T follicular helper cell (primary cell): ENCODE data around the gene ZNF438.

Source experiments
- DNase-seq: peaks from one replicate; pipeline ENCODE4 v3.0.0-alpha.2; 2020; ENCODE audit warnings: low read depth

ZNF438 gene

GRCh38 chr10:30842894-30843293, 188.8 kb downstream of the ZNF438 start:
- no peak for DNase-seq

DNA sequence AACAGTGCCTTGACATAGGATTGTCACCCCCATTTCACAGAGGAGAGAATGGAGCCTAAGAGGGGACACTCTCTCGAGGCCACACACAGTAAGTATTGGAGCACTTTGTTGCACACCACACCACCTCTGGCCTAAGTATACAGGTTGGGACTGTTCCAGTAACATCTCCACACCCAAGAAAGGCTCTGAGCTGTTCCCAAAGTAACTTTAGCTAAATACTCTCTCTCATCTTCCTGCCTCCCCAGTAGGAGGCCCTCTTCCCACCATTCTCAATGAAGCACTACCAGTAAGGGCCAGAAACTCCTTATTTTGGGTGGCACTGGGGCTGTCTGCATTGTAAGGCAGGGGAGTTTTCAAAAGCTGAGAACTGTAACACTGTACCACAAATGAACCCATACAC, 189.5 kb downstream of the ZNF438 start:
- no peak for DNase-seq

GRCh38 chr10:30840395-30841050, 191.1 kb downstream of the ZNF438 start:
- no peak for DNase-seq

DNA sequence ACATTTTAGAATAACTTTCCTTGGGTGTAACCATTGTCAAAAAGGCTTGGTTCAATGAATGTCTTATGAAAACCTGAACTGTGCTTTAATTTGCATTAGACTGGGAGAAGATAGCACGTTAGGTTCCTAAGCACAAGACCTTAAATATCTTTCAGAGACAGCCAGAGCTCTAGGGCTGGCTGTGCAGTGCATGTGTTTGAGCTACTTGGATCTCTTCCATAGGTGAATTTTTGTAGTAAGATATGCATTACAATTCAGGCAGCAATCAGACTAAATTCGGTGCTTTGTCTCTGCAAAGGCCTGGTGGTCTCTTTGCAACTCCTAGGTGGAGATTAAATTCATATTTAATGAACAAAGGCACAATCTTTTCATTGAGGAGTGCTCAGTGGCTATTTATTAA, 192.0 kb downstream of the ZNF438 start:
- no peak for DNase-seq

GRCh38 chr10:30836406-30836805, 195.3 kb downstream of the ZNF438 start:
- DNase-seq = no peak

DNA sequence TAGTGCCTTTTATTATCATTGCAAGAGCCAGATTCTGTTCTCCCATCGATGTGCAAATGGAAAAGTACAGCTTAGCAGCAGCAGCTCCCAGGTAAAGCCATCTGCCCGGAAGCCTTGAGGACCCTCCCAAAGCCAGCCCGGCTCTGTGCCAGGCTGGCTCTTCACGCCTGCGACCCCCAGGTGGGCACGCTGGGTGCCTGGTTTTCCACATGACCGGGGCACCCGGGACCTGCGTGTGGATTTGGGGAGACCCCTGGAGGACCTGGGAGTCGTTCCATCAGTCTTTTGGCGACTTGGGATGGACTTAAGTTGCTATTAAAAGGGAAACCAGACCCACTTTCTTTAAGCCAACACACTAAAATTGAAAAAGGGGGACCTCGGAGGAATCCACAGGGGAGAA, 196.5 kb downstream of the ZNF438 start:
- DNase-seq = no peak

DNA sequence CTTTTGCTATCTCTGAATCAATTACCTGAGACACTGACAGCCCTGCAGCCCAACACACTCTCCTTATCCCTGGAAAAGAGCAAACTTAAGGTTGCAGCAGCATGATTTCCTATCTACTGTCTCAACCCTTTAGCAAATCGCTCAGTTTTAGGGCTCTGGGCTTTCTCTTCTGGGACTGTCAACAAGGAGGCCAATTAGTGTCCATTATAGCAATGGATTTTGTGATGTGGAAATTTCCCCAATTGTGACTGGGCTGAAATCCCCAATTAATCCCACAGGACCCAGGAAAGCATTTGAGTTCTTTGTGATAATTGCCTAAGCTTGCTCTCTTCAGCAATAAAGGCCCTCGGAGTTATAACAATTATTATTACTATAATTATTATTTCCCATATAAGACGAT, 197.0 kb downstream of the ZNF438 start:
- no peak for DNase-seq

- no peak for DNase-seq
These were observed 197.5 kb downstream of the ZNF438 start for GRCh38 chr10:30834153-30834552.

DNA sequence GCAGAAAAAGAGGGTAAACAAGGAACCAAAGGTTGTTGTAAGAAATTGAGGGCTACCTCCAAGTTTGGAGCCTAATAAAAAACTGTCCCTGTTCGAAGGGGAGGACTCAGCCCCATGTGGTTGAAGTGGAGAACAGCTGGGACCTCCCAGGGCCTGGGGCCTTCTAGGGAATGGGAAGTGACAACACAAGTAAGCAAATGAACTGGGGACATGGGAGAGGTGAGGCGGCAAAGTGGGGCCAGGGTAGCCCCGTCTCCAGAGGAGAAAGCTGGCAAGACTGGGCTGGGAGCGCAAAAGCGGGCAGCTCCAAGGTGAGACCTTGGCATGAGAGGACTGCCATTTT, 198.1 kb downstream of the ZNF438 start:
- no peak for DNase-seq

GRCh38 chr10:30832749-30833627, 198.7 kb downstream of the ZNF438 start:
- DNase-seq = no peak

- no peak for DNase-seq
These were observed 199.5 kb downstream of the ZNF438 start for GRCh38 chr10:30832001-30832748.

- no peak for DNase-seq
These were observed 200.2 kb downstream of the ZNF438 start for GRCh38 chr10:30831426-30831825.

GRCh38 chr10:30830315-30831230, 201.1 kb downstream of the ZNF438 start:
- no peak for DNase-seq

DNA sequence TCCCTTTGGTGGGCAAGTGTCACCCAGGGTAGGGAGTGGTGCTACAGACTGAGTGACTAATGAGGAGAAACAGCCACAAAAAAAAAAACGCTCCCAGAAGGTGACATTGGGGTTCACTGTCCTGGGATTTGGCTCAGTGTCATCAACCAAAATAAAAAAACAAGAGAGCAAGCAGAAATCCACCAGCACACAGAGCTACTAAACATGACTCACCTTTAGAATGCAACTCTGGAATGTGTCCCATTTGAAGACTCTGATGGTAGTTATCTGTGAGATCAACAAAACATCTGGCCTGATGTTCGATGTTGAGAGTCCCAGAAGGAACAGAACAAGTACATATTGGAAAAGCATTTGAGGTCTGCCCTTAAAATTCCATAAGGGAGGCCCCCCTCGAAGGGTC, 201.8 kb downstream of the ZNF438 start:
- DNase-seq = no peak

DNA sequence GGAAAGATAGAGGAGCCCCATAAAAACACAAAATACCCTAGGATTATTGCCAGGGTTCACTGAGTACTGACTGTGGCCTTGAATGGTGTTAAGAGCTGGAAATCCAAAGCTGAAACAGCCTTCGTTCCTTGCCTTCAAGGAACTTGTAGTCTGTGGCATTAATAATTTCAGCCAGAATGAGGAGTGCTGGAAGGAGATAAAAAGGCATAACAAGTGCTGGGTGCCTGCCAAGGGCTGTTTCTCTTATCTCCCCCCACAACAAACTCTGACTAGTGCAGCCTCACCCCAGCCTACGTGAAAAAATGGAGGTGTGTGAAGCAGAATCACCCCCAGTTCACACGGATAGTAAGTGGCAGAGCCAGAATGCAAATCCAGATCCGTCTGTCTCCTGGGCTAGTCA, 203.0 kb downstream of the ZNF438 start:
- DNase-seq = no peak

GRCh38 chr10:30828164-30828563, 203.5 kb downstream of the ZNF438 start:
- DNase-seq = no peak

- no peak for DNase-seq
These were observed 204.0 kb downstream of the ZNF438 start for GRCh38 chr10:30827531-30828120.

- no peak for DNase-seq
These were observed 205.0 kb downstream of the ZNF438 start for GRCh38 chr10:30826679-30827078.

- no peak for DNase-seq
These were observed 206.2 kb downstream of the ZNF438 start for GRCh38 chr10:30825495-30825894.

GRCh38 chr10:30825022-30825421, 206.6 kb downstream of the ZNF438 start:
- no peak for DNase-seq

- no peak for DNase-seq
These were observed 208.0 kb downstream of the ZNF438 start for GRCh38 chr10:30823651-30824050.
